ENCODE measurements around the gene TREH.
"Not testable (repeated sequence)": the region's sequence is repeated elsewhere in the genome, so short reads cannot be mapped to it uniquely, and the experiment has no call there.

The TREH gene

DNA sequence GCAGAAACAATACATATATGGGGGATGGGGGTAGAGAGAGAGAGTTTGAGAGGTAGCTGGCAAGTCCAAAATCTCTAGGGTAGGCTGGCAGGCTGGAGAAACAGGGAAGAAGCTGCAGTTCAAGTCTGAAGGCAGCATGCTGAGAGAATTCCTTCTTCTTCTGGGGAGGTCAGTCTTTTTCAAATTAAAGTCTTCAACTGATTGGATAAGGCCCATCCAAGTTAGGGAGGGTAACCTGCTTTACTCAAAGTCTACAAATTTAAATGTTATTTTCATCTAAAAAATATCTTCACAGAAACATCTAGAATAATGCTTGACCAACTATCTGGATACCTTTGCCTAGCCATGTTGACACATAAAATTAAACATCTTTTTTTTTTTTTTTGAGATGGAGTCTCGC lies 2.9 kb upstream of the TREH start:
- no peak for DNase-seq (ENCODE audit: insufficient read length, low spot score)
- TF ChIP-seq, protein P1, sequence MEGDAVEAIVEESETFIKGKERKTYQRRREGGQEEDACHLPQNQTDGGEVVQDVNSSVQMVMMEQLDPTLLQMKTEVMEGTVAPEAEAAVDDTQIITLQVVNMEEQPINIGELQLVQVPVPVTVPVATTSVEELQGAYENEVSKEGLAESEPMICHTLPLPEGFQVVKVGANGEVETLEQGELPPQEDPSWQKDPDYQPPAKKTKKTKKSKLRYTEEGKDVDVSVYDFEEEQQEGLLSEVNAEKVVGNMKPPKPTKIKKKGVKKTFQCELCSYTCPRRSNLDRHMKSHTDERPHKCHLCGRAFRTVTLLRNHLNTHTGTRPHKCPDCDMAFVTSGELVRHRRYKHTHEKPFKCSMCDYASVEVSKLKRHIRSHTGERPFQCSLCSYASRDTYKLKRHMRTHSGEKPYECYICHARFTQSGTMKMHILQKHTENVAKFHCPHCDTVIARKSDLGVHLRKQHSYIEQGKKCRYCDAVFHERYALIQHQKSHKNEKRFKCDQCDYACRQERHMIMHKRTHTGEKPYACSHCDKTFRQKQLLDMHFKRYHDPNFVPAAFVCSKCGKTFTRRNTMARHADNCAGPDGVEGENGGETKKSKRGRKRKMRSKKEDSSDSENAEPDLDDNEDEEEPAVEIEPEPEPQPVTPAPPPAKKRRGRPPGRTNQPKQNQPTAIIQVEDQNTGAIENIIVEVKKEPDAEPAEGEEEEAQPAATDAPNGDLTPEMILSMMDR (IDR thresholded peaks at IDR 0.05; ENCODE audit: insufficient read depth, missing control alignments), result no peak
- no peak for FAIRE-seq

DNA sequence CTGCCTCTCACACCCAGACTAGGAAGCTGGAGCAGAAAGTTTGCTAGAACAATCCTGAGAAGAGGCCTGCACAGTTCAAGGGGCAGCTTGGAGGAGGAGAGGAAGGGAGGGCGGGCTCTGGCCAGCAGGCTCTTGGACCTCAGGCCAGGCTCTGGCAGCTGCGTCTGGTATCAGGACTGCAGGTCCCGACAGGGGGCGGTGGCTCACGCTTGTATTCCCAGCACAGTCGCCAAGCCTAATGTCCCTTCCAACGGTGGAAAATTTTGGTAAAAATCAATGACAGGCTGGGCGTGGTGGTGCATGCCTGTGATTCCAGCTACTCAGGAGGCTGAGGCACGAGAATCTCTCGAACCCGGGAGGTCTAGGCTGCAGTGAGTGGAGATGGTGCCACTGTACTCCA lies 542 bp downstream of the TREH start:
- FAIRE-seq; DNase-seq (ENCODE audit: insufficient read length, low spot score): not testable (repeated sequence)

DNA sequence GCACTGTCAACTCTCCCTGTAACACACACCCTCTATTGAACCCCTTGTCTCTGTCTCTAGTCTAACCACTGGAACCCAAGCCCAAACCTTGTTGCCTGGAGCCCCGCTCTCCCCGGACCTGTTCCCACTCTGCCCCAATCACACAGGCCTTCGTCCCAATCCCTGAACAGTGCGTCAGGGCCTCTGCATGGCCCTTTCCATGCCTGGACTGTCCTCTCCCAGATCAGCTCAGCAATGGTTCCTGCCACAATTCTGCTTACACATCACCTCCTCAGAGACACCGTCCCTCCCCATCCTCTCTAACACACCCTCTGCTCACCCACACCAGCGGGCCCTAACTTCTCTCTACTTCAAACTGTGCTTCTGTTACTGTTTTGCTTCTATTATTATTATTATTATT lies 1.5 kb downstream of the TREH start:
- no peak for DNase-seq (ENCODE audit: insufficient read length, low spot score)
- FAIRE-seq, result no peak
- TF ChIP-seq, protein P1 (IDR thresholded peaks at IDR 0.05; ENCODE audit: insufficient read depth, missing control alignments), result no peak

DNA sequence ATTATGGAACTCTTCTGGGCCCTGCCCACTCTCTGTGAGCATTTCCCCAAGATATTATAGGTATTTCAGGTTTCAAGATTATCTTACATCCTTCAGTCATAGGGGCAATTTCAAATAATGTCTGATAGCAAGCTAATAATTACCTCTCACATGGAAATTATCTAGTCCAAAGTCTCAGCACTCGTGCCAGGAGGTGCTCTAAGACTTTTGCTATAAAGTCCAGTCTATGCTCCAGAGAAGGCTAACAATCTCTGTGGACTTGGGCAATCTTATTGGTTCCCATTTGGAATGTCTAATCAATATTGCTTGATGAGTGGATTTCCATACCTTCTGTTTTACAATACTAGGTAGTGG lies 5.4 kb downstream of the TREH start:
- TF ChIP-seq, protein P1 (IDR thresholded peaks at IDR 0.05; ENCODE audit: insufficient read depth, missing control alignments), result no peak
- no peak for FAIRE-seq
- DNase-seq (ENCODE audit: insufficient read length, low spot score), result no peak

DNA sequence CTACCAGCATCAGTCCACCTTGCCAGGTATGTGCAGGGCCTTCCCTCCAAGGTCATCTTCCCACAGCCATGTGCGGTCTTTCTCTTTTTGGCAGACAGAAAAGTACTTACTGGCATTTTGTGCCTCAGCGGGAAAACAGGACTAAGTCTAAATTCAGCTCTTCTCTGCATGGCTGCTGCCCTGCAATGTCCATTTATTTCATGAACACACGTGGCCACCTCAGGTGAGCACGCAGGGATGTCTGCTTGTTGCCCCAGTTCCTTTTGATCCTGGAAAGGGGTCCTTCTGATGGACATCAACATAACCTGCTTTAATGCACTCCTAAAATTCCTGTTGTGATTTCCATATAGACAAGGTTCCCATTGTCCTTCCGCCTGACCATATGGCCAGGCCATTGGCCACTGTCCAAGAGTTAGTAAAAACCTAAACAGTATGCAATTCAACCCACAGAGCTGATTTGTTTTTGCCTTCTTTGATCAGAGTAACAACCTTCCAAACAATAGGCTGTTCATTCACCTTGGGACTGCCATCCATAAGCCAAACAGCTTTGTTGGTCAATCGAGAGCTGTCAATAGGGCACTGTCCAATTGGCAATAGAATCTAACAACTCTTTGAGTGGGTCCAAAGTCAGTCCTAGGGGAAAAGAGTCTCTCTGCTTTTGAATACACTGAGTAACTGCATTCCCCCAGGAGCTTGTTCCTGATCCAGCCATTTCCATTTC lies 5.9 kb downstream of the TREH start:
- DNase-seq (ENCODE audit: insufficient read length, low spot score) (no peak), FAIRE-seq (no peak)
- TF ChIP-seq, protein P1 (IDR thresholded peaks at IDR 0.05; ENCODE audit: insufficient read depth, missing control alignments), result no peak

DNA sequence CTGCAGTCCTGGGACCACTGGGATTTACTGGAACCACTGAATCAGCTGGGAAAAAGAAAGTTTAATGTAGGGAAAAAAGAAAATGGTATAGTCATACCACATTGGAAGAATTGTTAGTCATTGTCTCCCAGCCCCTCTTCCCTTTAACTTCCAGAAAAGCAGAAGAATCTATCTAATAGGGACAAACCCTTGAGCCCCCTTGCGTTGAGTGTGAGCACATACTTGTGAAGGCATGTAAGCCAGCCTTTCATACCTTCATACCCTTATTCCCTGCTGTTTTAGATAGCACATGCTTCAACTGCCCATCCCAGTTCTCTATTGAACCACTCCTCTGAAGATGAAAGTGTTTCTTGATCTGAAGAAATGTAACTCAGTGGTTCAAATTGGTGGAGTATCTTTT lies 6.6 kb downstream of the TREH start:
- TF ChIP-seq, protein P1 (IDR thresholded peaks at IDR 0.05; ENCODE audit: insufficient read depth, missing control alignments), result no peak
- FAIRE-seq, result no peak
- DNase-seq (ENCODE audit: insufficient read length, low spot score), result no peak

DNA sequence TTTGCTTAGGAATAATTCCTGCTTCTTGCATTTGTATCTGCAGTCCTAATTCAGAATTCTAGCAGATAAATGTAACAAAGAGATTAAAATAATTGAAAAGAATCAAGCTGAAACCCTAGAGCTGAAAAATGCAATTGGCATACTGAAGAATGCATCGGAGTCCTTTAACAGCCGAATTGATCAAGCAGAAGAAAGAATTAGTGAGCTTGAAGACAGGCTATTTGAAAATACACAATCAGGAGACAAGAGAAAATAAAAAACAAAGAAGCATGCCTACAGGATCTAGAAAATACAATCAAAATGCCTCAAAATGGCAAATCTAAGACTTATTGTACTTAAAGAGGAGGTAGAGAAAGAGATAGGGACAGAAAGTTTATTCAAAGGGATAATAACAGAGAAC lies 8.2 kb downstream of the TREH start:
- DNase-seq (ENCODE audit: insufficient read length, low spot score) (no peak), FAIRE-seq (no peak)
- TF ChIP-seq, protein P1 (IDR thresholded peaks at IDR 0.05; ENCODE audit: insufficient read depth, missing control alignments), result no peak

DNA sequence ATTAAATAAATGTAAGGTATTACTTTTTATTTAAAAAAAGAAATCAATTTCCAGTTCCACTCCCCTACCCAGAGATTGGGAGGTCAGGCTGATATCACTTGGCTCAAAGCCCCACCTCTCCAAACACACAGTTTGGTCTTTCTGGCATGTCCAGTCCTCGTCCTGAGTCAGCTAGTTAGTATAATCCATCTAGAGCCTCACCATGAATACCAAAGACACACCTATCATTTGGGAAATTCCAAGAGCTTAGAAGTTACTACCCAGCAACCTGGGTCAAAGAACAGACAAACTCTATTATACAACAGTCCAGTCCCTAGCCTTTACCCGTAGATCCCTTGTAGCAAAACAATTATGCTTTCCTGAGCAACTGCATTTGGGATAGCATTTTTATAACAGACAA lies 9.4 kb downstream of the TREH start:
- FAIRE-seq, result no peak

More for the DNA sequence above, 9.4 kb downstream of the TREH start:
- DNase-seq (ENCODE audit: insufficient read length, low spot score), result no peak
- TF ChIP-seq, protein P1 (IDR thresholded peaks at IDR 0.05; ENCODE audit: insufficient read depth, missing control alignments), result no peak

Data from D721Med (cell line).